Measurements from ENCODE around the gene CBARP. TPM values are rescaled to one million over a fixed set of nuclear protein-coding genes. Genes with fewer than 3 reads are reported as not detected.

CBARP gene
- total RNA-seq, 1 experiment from 2014 or later: 23.8 TPM

- H3K9ac ChIP-seq (ENCODE audit: low read length): peak overlapping the region; percentile 91
- H3K9me2 ChIP-seq (ENCODE audit: insufficient read depth): no peaks in the 10 kb centered on the region
- no peak overlapping the region for H2AFZ ChIP-seq (ENCODE audit: low read depth, low read length, poor library complexity, severe bottlenecking)
- RAD21 ChIA-PET (ENCODE audit: low non-redundant PET in 1 of 2, low total read pairs in 2 of 2, uncharacterized antibody in 2 of 2, unreplicated experiment in 2 of 2): interaction anchor here (1.0 to 1.5 kb wide), 5 partner anchors 8 to 16 kb away, joined by 3 to 12 read pairs (median 6); partner anchors contain the start of gene CIRBP (in 1 of the 2)
- peak overlapping the region; percentile 68 to 74; a peak in 3 of 4 replicates for H3K4me3 ChIP-seq (replicated peaks in 1 of 2; ENCODE audit: low read depth in 1 of 2, low read length in 2 of 2)
- peak overlapping the region; percentile 99 for H3K27ac ChIP-seq (ENCODE audit: low read depth, low read length)
- TF ChIP-seq ZFX (IDR thresholded peaks at IDR 0.05) (no peak), ZNF274 (IDR thresholded peaks at IDR 0.05; ENCODE audit: low read depth, low read length) (no peak), TCF7L2 (IDR thresholded peaks at IDR 0.05; ENCODE audit: borderline replicate concordance, extremely low read depth, insufficient read depth, insufficient read length) (no peak), CEBPB (IDR thresholded peaks at IDR 0.05; ENCODE audit: low read depth) (no peak), EZH2phosphoT487 (IDR thresholded peaks at IDR 0.05; ENCODE audit: borderline replicate concordance) (no peak), SIN3A (IDR thresholded peaks at IDR 0.05; ENCODE audit: low read depth) (no peak), JUND (IDR thresholded peaks at IDR 0.05) (no peak), EZH2 (IDR thresholded peaks at IDR 0.05) (no peak)
- TF ChIP-seq, protein P1, sequence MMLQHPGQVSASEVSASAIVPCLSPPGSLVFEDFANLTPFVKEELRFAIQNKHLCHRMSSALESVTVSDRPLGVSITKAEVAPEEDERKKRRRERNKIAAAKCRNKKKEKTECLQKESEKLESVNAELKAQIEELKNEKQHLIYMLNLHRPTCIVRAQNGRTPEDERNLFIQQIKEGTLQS (IDR thresholded peaks at IDR 0.05): no peak
- TF ChIP-seq, protein P2, sequence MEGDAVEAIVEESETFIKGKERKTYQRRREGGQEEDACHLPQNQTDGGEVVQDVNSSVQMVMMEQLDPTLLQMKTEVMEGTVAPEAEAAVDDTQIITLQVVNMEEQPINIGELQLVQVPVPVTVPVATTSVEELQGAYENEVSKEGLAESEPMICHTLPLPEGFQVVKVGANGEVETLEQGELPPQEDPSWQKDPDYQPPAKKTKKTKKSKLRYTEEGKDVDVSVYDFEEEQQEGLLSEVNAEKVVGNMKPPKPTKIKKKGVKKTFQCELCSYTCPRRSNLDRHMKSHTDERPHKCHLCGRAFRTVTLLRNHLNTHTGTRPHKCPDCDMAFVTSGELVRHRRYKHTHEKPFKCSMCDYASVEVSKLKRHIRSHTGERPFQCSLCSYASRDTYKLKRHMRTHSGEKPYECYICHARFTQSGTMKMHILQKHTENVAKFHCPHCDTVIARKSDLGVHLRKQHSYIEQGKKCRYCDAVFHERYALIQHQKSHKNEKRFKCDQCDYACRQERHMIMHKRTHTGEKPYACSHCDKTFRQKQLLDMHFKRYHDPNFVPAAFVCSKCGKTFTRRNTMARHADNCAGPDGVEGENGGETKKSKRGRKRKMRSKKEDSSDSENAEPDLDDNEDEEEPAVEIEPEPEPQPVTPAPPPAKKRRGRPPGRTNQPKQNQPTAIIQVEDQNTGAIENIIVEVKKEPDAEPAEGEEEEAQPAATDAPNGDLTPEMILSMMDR (IDR thresholded peaks at IDR 0.05 in 2 of 3, conservative IDR thresholded peaks at IDR 0.05 in 1 of 3; ENCODE audit: borderline replicate concordance in 1 of 3, insufficient read depth in 1 of 3, low read depth in 2 of 3, low read length in 2 of 3): no peak
- TF ChIP-seq, protein P3, sequence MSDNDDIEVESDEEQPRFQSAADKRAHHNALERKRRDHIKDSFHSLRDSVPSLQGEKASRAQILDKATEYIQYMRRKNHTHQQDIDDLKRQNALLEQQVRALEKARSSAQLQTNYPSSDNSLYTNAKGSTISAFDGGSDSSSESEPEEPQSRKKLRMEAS (IDR thresholded peaks at IDR 0.05): no peak
- intact Hi-C loops (cut with micrococcal nuclease): no loop called here
- DNase-seq (ENCODE audit: low read depth, low spot score): no peak
- H3K4me2 ChIP-seq (ENCODE audit: low read length): peak overlapping the region; percentile 99
- peaks cover 30 to 54% of the 10 kb centered on the region in 2 experiments for H3K36me3 ChIP-seq (ENCODE audit: control insufficient read depth in 1 of 2, insufficient read depth in 2 of 2, low read length in 2 of 2)
- no peaks in the 10 kb centered on the region for H3K27me3 ChIP-seq (ENCODE audit: insufficient read depth, low read length)
- peaks cover 25 to 75% of the 10 kb centered on the region in 2 experiments for H3K4me1 ChIP-seq (ENCODE audit: control insufficient read depth in 1 of 2, insufficient read depth in 2 of 2, low read length in 2 of 2)
- ATAC-seq: peak; percentile 0; the same call in 1 of the 2 replicates
- POLR2A ChIA-PET: interaction anchor here (1.2 to 3.5 kb wide), 5 partner anchors 8 to 20 kb away, joined by 5 to 40 read pairs (median 8); partner anchors contain the start of gene CIRBP
- H3K79me2 ChIP-seq (ENCODE audit: insufficient read depth, low read length): peaks cover 81% of the 10 kb centered on the region
- peaks cover 3% of the 10 kb centered on the region; the same call in 1 of the 2 replicates for H4K20me1 ChIP-seq (ENCODE audit: insufficient read depth)
- CTCF ChIA-PET: interaction anchor here (1.4 to 2.3 kb wide), 2 partner anchors 10 to 13 kb away, joined by 13 to 16 read pairs; no protein-coding TSS in a partner anchor
- no TSS peak for BruUV-seq (replicated peaks)
- no peaks in the 10 kb centered on the region for H3K9me3 ChIP-seq (ENCODE audit: control insufficient read depth in 1 of 2, insufficient read depth in 1 of 2, low read depth in 1 of 2, low read length in 2 of 2)
Observed at GRCh38 chr19:1253514-1254080, 15.8 kb upstream of the CBARP start.
